GM21515 (cell line): Measurements from ENCODE around the gene PDZD2.
"Not testable (repeated sequence)": the region's sequence is repeated elsewhere in the genome, so short reads cannot be mapped to it uniquely, and the experiment has no call there.

Experiments
- ATAC-seq: cut with Tn5 transposase; IDR thresholded peaks from one replicate; pipeline ENCODE4 v1.9.1; 2021; ENCODE audit not compliant: unreplicated experiment

Gene PDZD2

DNA sequence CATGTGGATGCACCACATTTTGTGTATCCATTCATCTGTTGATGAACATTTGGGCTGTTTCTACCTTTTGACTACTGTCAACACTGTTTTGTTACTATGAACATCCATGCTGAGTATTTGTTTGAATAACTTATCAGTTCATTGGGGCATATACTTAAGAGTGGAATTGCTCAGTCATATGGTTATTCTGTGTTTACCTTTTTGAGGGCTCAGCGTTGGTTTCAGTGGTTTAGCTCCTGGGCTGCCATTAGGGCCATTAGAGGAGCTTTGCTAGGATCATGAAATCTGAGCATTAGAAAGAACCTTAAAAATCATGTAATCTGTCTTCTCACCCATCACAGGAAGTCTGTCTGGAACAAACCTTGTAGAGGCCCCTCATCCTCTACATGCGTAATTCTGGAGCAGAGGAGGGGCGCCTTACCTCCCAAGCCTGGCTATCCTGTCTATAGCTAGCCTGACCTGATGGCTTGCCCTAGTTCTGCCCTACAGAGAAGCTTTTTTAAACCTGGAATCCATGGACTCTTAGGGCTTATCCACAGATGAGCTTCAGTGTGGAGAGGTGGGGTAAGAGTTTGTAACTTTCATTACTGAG is 92.9 kb downstream of the PDZD2 start:
- no peak for ATAC-seq

DNA sequence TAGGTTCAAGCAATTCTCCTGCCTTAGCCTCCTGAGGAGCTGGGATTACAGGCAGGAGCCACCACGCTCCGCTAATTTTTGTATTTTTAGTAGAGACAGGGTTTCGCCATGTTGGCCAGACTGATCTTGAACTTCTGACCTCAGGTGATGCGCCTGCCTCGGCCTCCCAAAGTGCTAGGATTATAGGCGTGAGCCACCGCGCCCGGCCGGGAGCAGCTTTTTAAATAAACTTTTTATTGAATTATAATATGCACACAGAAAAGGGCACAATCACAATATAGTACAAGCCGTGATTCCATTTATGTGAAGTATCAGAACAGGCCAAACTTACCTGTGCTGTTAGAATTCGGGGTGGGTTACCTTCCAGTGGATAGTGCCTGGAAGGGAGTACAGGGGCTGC is 93.9 kb downstream of the PDZD2 start:
- ATAC-seq, result not testable (repeated sequence)

DNA sequence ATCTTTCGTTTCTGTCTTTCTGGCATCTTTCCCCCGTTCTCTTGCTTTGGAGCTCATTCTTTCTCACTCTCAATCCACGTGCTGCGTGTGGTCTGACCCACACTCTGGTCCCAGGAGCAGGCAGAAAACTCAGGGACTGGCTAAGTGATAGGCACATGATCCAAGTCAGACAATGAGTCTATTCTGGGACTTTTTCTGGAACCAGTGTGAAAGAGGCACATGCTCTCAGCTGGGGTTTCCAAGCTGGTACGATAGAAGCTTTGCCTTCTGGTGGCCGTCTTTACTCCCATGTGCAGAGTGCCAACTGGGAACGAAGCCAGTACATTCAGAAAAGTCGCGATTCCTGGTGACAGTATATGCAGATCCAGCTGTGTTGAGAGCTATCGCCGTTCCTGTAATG is 94.4 kb downstream of the PDZD2 start:
- ATAC-seq, result no peak

DNA sequence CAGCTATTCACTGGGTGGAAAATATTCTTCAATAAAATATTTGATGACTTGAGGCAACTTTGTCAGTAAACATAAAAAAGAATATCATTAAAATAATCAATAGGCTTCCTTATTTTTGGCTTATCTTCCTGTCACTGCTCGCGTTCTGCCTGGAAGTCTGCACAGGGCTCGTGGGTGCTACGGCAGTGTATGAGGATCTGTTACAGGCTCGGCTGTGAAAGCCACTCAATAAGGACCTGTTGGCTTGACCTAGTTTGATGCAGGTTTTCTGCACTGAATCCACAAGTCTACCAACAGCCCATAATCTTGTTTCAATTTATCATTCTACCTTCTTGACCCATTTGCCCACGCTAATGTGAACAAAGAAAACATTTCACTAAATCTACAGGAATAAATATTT is 97.2 kb downstream of the PDZD2 start:
- ATAC-seq, result no peak

DNA sequence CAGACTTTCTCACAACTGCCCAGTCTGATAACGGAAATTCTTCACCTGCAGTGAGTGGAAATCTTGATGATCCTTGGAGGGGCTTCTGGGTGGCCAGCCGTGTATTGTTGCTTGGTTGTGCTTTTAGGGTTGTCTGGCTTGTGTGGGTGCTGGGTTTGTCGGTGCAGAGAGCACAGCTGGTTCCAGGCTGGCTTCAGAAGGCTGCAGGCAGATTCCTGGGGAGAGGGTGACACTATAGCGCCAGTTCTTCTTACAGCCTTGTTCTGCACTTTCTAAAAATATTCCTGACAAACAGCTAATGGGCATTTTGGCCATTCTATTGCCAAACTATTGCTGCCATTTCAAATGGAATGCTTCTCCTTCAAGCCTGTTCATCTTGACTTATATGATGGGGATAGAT is 99.3 kb downstream of the PDZD2 start:
- no peak for ATAC-seq

DNA sequence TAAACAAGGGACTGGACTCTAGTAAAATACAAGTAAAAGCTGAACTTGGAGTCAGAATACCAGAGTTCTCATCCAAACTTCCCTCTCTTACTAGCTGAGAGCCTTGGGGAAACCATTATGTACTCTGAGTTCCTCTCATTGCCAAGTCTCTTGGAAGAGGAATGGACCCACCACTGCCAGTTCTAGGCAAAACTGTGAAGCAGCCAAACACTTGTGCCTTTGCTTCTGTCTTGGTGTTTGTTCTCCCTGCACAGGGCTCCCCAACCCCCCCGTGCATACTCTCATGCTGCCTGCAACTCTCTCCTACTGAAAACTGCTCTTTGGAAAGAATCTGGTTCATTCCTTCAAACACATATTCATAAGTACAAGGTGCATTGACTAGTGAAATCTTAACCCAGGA is 102.6 kb downstream of the PDZD2 start:
- ATAC-seq, result no peak

DNA sequence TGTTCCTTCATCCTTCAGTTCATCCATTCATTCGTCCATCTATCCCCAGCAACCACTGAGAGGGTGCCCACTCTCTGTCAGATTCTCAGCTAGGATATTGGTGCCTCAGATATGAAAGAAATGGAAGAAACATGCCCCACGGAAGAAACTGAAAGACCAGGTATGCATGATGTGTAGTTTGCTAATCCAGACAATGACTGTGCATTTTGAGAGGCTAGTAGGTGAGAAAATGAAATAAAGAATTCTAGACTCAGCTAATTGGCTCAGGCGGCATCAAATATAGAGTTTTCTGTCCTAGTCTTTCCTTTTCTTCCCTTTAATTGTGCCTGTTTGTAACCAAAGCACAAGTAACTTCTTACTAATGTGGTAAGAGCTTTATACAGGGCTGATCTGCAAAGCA is 104.7 kb downstream of the PDZD2 start:
- no peak for ATAC-seq

DNA sequence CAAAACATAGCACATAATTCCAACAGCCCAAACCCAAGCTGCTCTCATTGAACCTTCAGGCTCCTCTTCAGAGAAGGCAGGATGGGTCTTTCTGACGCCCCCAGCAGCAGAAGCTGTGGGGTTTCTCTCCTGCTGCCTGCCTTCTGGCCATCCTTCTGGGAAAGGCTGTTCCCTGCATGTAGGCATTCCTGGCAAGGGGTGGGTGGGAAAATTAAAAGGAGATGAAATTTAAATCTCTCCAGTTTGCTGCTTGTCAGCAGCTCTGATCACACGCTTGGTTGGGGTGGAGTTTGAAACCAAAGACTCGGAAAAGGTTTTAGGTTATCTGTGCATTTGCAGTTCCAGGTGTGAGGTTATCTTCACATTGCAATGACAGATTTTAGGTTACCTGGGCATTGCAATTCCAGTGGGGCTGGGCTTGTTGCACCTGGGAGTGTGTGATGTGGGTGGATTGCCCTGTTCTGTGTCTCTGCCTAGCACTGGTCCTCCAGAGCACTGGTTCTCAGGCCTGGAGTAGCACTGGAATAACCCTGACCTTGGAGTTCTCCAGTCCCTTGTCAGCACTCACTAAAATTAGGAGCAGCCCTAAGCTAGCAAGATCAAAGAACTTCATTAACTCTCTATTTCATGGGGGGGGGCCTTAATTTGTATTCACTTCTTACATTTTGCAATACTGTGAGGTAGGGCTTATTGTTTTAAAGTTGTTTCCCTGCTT is 109.7 kb downstream of the PDZD2 start:
- ATAC-seq, result no peak

DNA sequence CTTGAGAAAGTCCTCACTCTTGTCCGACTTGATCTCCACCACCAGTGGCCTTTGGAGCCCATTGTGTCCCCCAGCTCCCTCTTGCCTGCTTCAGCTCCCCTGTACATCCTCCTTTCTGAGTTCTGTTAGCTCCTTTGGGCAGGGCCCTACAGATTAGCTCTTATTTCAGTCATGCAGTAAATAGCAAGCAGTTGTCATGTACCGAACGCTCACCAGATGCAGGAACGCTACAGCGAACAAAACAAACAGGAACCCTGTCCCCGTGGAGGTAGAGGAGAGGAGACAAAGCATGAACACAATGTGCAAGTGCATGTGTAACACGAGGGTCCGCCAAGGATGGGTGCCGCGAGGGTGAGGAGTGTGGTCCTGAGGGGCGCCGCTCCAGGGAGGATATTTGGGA is 111.3 kb downstream of the PDZD2 start:
- no peak for ATAC-seq

DNA sequence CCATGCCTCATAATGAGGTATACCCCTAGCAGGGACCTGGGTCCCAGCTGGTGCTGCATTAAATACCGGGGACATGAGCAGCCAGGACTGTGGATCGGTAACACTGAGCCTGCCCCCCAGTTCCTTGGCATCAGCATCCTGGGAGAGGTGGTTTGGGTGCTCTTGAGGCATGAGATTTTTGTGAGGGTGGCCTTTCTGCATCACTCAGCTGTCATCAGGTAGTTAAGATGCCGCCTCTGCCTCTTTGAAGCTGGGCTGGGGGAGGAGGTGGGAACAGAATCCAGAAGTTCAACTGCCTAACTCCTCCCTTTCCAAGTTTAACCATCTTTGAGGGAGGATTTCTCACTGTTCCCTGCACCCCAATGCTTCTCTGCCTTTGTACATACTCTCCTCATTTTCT is 112.7 kb downstream of the PDZD2 start:
- ATAC-seq, result no peak

DNA sequence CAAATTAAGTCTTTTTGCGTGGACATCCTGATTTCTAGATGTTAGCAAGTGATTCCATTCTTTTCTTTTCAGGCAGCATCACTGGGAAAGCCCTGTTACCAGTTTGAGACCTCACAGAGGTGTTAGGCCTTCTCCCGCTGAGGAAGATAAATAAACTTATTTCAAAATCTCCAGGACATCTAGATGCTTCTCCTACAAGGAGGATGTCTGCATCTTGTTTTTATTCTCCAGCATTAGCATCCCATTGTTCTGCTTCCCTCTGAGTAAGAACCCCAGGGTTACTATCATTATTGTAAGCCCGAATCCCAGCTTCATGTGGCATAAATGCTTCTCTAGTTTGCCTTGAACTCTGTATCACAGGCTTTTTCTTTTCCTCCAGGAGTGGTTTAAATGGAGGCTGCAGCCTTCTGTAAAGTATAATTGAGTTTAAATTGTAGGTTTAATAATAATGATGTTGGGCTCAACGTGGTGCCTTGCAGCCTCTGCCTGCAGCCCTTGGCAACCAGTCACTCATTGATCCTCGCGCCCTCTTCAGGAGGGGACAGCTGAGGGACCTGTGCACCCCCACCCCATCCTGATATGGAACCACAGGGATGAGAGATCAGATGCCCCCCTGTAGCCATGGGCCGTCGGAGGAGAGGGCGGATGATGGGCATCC is 114.9 kb downstream of the PDZD2 start:
- ATAC-seq, result no peak

DNA sequence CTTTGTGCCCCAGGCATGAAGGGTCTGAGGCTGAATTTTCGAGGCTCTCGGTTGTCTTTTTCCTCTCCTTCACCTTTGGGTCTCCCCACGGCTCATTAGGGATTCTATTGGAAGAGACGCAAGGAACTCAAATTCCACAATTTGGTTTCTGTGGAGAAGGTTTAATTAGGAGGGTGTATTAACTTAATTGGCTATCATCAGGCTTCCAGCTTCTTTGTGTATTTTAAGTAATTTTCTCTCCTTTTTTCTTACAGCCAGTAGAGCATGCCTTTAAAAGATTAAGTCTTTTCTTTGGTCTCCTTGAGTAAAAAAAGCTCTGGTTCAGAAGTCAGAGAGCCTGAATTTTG is 115.4 kb downstream of the PDZD2 start:
- no peak for ATAC-seq

DNA sequence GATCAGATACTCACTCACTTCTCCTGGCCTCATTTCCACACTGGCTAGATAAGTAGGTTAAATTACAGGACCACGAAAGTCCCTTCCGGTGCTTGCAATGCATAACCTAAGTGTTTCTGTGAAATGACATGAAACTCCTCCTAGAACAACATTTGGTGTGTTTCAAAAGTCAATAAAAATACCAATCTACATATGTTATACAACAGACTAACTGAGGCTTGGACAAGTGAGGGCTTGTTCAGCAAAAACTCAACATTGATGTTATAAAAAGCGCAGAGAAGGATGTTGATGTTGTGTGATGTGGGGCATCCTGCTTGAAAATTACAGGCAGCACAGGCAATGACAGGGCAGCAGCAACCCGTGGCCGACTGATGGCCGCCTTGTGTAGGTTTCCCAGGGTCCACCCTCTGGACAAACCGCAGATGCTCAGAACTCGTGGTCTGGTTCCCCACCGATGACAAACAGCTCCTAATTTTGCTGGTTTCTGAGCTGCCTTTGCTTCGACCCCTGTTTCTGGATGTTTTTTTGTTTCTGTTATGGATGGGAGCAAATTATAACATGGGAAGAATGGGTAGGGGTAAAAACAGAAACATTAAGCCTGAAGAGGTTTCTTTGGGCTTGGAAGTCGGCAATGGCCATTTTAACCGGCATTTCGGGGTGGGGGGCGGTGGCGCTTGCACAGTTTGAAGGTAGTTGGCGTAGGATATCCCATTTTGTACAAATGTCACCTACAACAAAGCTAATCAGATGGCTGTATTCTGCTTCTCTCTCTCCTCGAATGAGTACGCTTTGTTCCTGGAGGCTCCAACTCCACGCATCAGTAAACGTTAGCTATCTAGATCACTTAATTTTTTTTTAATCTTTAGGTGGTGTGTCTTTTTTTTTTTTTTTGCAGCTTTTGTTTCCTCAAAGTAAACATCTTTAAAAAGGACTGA is 116.1 kb downstream of the PDZD2 start:
- ATAC-seq, result no peak

DNA sequence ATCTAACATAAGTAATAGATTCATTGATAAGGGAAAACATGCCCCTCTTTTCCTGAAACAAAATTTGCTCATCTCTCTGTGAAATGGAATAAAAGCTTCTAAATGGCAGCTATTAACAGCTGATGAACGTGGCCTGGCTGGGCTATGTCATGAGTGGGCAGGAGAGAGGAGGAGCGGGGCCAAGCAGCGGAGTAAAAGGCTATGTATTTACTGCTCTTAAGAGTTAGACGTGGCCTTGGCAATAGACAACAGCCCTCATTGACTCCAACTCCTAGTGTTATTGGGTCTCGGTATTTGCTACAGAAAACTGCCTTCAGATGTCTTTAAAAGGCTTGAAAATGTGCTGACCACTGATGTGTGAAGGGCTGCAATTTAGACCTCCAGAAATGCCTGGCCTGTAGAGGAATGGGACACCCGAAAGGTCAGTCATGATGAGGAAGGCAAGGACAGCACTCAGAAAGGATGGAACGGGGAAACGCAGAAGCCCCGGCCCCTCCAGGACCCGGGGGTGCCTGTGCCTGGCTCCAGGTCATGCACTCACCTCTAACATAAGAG is 116.8 kb downstream of the PDZD2 start:
- no peak for ATAC-seq

DNA sequence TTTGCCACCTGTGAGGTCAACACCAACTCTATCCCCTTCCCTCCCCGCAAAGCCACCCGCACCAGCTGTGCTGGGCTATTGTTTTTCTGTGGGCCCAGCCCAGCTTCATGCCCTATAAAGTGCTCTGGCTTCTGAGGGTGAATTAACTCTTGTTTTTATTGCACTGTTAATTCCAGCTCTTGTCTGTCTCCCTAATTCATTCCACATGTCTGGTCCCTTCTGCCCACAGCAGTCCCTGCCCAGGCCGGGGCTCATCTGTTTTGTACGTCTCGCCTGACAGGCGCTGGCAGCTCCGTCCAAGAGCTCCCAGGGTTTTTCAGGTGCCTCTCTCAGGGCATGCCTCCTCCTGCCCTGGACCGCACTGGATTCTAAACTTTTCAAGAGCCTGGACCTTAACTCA is 118.9 kb downstream of the PDZD2 start:
- no peak for ATAC-seq

DNA sequence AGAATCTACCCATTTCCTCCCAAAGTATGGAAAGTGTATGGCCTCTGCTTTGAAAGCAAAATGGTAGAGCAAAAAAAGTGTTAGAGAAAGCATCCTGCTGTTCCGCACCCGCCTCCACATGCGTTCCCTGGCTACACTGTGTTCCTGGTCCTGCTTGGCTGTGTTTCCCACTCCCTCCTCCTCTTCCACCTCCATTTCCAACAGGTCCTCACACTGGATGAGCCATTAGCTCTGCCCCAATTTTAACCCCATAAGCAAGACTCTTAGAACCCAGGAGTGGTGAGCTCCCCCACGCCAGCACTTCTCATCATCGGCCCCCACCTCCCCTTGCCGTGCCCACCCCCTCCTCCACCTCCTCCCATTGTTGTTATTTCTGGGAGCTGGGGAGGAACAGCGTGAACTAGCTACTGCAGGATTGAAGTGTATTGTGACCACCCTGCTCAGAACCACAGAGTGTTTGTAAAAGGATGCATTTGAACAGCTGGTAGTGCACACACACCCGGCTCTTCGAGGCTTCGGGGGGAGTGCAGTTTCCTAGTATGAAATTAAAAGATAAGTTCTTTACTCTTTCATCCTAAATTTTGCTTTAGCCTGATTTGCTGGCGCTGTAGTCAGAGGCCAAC is 120.0 kb downstream of the PDZD2 start:
- no peak for ATAC-seq

DNA sequence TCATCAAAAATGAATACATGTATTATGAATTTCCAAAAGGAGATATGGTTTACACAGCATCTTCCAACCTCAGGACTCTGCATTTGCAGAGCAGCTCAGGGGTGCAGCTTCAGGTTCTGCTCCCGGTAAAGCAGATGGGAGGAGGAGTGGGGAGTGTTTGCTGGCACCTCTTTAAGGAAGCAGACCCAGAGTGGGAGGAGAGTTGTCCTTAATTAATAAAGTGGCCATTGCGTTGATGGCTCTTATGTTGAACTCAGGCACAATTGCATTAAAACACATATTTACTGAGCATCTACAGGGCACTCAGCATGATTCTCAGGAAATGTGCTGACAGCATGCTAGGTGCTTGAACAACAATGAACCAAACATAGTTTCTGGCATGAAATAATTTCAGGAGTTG is 121.0 kb downstream of the PDZD2 start:
- ATAC-seq, result no peak

DNA sequence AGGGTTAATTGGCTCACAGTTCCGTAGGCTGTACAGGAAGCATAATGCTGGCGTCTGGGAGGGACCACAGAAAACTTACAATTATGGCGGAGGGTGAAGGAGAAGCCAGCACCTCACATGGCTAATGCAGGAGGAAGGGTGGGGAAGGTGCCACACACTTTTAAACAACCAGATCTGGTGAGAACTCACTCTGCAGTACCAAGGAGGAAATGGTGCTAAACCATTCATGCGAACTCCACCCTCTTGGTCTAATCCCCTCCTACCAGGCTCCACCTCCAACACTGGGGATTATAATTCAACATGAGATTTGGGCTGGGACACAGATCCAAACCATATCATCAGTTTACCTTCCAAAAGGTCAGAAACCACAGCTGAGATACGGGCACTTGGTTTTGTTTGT is 122.9 kb downstream of the PDZD2 start:
- no peak for ATAC-seq

DNA sequence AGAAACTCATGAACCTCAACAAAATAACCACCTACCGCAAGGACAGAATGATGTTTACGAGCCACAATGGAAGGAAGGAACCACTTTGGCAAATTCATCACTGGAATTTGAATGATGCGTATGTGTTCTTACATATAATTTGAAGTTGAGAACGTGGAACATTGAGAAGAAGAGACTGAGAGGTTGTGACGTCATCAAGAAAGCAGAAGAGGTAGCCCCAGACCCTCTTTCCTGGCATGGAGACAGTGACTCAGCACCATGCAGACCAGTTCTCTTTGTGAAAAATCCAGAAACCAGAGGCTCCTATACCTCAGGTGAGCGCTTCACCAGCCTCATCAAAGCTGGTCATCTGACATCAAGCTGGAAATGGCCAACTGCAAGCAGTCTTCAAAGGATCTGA is 124.5 kb downstream of the PDZD2 start:
- no peak for ATAC-seq

DNA sequence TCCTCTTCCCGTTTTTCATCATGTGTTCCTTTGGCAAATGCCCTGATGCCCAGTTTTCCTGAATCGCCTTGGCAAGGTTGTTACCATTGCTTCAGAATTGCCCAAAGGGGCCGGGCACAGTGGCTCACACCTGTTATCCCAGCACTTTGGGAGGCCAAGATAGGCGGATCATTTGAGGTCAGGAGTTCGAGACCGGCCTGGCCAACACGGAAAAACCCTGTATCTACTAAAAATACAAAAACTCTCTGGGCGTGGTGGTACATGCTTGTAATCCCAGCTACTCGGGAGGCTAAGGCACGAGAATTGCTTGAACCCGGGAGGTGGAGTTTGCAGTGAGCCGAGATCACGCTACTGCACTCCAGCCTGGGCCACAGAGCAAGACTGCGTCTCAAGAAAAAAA is 125.8 kb downstream of the PDZD2 start:
- not testable (repeated sequence) for ATAC-seq
